HEK293 (cell line): Measurements from ENCODE around the gene RFPL2.

Source experiments
- CTCF ChIA-PET: fragments of 350-600 bp; formaldehyde crosslinking; extraction: SDS; loops from one replicate; lab custom pipeline; 2021; ENCODE audit warnings: antibody characterized with exemption; lab: Yijun Ruan, JAX
- POLR2A ChIA-PET: fragments of 300-600 bp; formaldehyde crosslinking; extraction: SDS; loops from one replicate; lab custom pipeline; 2020; ENCODE audit warnings: antibody characterized with exemption, inconsistent platforms; lab: Yijun Ruan, JAX
- H3K27ac ChIP-seq: fragments of 200-500 bp; sonication (Bioruptor generic); 2 replicates; pipeline ENCODE4 v1.5.1; 2014; ENCODE audit warnings: low read depth, low read length, control low read depth, inconsistent platforms; ENCODE audit errors: extremely low read depth
- H3K36me3 ChIP-seq, 2 experiments: fragments of 200-500 bp in 1 of 2; sonication (Bioruptor generic) in 1 of 2; 1 replicate in 1 of 2; 2 replicates in 1 of 2; pipeline ENCODE4 v1.5.1; 2014 to 2017; ENCODE audit warnings: inconsistent platforms in 2 of 2, low read length in 2 of 2; ENCODE audit not compliant: control insufficient read depth in 2 of 2, insufficient read depth in 1 of 2
- H3K4me1 ChIP-seq: fragments of 200-500 bp; sonication (Bioruptor generic); 2 replicates; pipeline ENCODE4 v1.5.1; 2014; ENCODE audit warnings: mild to moderate bottlenecking, low read length, inconsistent platforms; ENCODE audit not compliant: control insufficient read depth, insufficient read depth
- H3K4me3 ChIP-seq: 2 replicates; pipeline ENCODE4 v1.5.1; 2011; ENCODE audit warnings: low read depth, mild to moderate bottlenecking, control low read depth, low read length, moderate library complexity
- H3K9me3 ChIP-seq: fragments of 200-500 bp; sonication (Bioruptor generic); 2 replicates; pipeline ENCODE4 v1.5.1; 2014; ENCODE audit warnings: low read depth, low read length, inconsistent platforms; ENCODE audit not compliant: control insufficient read depth, insufficient read depth
- EGR2 ChIP-seq: fragments of 450-650 bp; formaldehyde crosslinking; IDR thresholded peaks from 2 replicates; pipeline ENCODE4 v1.5.1; 2016; ENCODE audit warnings: low read depth, missing biosample characterization, missing genetic modification characterization
- HIC1 ChIP-seq: fragments of 450-650 bp; formaldehyde crosslinking; IDR thresholded peaks from 2 replicates; pipeline ENCODE4 v1.5.1; 2016; ENCODE audit warnings: missing biosample characterization, missing genetic modification characterization
- KLF10 ChIP-seq: fragments of 450-650 bp; IDR thresholded peaks from 2 replicates; pipeline ENCODE4 v1.5.1; 2018; ENCODE audit warnings: missing biosample characterization, mild to moderate bottlenecking, missing genetic modification characterization
- MYNN ChIP-seq: fragments of 450-650 bp; formaldehyde crosslinking; IDR thresholded peaks from 2 replicates; pipeline ENCODE4 v1.5.1; 2016; ENCODE audit warnings: missing biosample characterization, missing genetic modification characterization, borderline replicate concordance
- OVOL3 ChIP-seq: fragments of 450-650 bp; formaldehyde crosslinking; IDR thresholded peaks from 2 replicates; pipeline ENCODE4 v1.5.1; 2016; ENCODE audit warnings: missing biosample characterization, missing genetic modification characterization
- SCRT2 ChIP-seq: fragments of 450-650 bp; formaldehyde crosslinking; IDR thresholded peaks from 2 replicates; pipeline ENCODE4 v1.5.1; 2016; ENCODE audit warnings: missing biosample characterization, missing genetic modification characterization
- SP7 ChIP-seq: fragments of 450-650 bp; formaldehyde crosslinking; IDR thresholded peaks from 2 replicates; pipeline ENCODE4 v1.5.1; 2016; ENCODE audit warnings: missing biosample characterization, missing genetic modification characterization
- ZBTB11 ChIP-seq: fragments of 450-650 bp; formaldehyde crosslinking; conservative IDR thresholded peaks from 2 replicates; pipeline ENCODE4 v1.5.1; 2016; ENCODE audit warnings: low read depth, missing biosample characterization, missing genetic modification characterization
- ZBTB7A ChIP-seq: fragments of 450-650 bp; formaldehyde crosslinking; IDR thresholded peaks from 2 replicates; pipeline ENCODE4 v1.5.1; 2016; ENCODE audit warnings: low read depth, missing biosample characterization, missing genetic modification characterization
- ZFP69B ChIP-seq: fragments of 450-650 bp; formaldehyde crosslinking; IDR thresholded peaks from 2 replicates; pipeline ENCODE4 v1.5.1; 2016; ENCODE audit warnings: missing biosample characterization, missing genetic modification characterization
- ZNF121 ChIP-seq: fragments of 450-650 bp; formaldehyde crosslinking; IDR thresholded peaks from 2 replicates; pipeline ENCODE4 v1.5.1; 2016; ENCODE audit warnings: missing biosample characterization, missing genetic modification characterization
- ZNF132 ChIP-seq: fragments of 450-650 bp; formaldehyde crosslinking; IDR thresholded peaks from 2 replicates; pipeline ENCODE4 v1.5.1; 2017; ENCODE audit warnings: missing biosample characterization, missing genetic modification characterization, borderline replicate concordance
- ZNF157 ChIP-seq: fragments of 450-650 bp; formaldehyde crosslinking; IDR thresholded peaks from 2 replicates; pipeline ENCODE4 v1.5.1; 2016; ENCODE audit warnings: missing biosample characterization, missing genetic modification characterization
- ZNF16 ChIP-seq: fragments of 450-650 bp; formaldehyde crosslinking; IDR thresholded peaks from 2 replicates; pipeline ENCODE4 v1.5.1; 2016; ENCODE audit warnings: low read depth, missing biosample characterization, missing genetic modification characterization
- ZNF19 ChIP-seq: fragments of 450-650 bp; formaldehyde crosslinking; IDR thresholded peaks from 2 replicates; pipeline ENCODE4; 2016; ENCODE audit warnings: missing biosample characterization, missing genetic modification characterization, low read depth
- ZNF274 ChIP-seq, 2 experiments: fragments of 200-500 bp in 1 of 2; fragments of 450-650 bp in 1 of 2; sonication (Bioruptor generic) in 1 of 2; formaldehyde crosslinking in 1 of 2; IDR thresholded peaks; 2 replicates each; pipeline versions ENCODE4 v1.5.1 to v1.6.1; 2014 to 2016; ENCODE audit warnings: borderline replicate concordance in 1 of 2, inconsistent platforms in 1 of 2, low read length in 1 of 2, missing biosample characterization in 1 of 2, missing genetic modification characterization in 1 of 2
- ZNF394 ChIP-seq: fragments of 450-650 bp; formaldehyde crosslinking; IDR thresholded peaks from 2 replicates; pipeline ENCODE4 v1.5.1; 2016; ENCODE audit warnings: missing biosample characterization, missing genetic modification characterization, mild to moderate bottlenecking, moderate library complexity, borderline replicate concordance
- ZNF416 ChIP-seq: fragments of 450-650 bp; formaldehyde crosslinking; IDR thresholded peaks from 2 replicates; pipeline ENCODE4 v1.5.1; 2016; ENCODE audit warnings: missing biosample characterization, missing genetic modification characterization
- ZNF626 ChIP-seq: fragments of 450-650 bp; sonication (Bioruptor Pico); formaldehyde crosslinking; IDR thresholded peaks from 2 replicates; pipeline ENCODE4 v1.5.1; 2018; ENCODE audit warnings: missing biosample characterization, missing genetic modification characterization, inconsistent platforms
- ZNF704 ChIP-seq: fragments of 450-650 bp; formaldehyde crosslinking; IDR thresholded peaks from 2 replicates; pipeline ENCODE4 v1.5.1; 2016; ENCODE audit warnings: missing biosample characterization, missing genetic modification characterization

RFPL2 gene

GRCh38 chr22:32216911-32217310, 12.0 kb upstream of the RFPL2 start:
- no peaks in the 10 kb centered on the region for H3K4me1 ChIP-seq
- H3K36me3 ChIP-seq: no peaks in the 10 kb centered on the region
- no peak overlapping the region for H3K27ac ChIP-seq
- ChIA-PET CTCF (interaction anchor here (0.7 to 1.2 kb wide), 2 partner anchors 10 to 12 kb away, joined by 3 to 6 read pairs; partner anchors contain the start of gene RFPL2), POLR2A (no interaction called here)
- no peaks in the 10 kb centered on the region for H3K9me3 ChIP-seq
- no peak overlapping the region for H3K4me3 ChIP-seq
- TF ChIP-seq OVOL3 (tag by site-specific recombination): no peak
- peak; percentile 5; the same call in 1 of the 2 replicates for TF ChIP-seq EGR2 (tag by site-specific recombination)

GRCh38 chr22:32211011-32211410, 6.1 kb upstream of the RFPL2 start:
- ChIA-PET CTCF (interaction anchor here (0.5 to 1.7 kb wide), 3 partner anchors 11 to 234 kb away, joined by 3 to 4 read pairs (median 3); no protein-coding TSS in a partner anchor), POLR2A (no interaction called here)
- H3K4me3 ChIP-seq: no peak overlapping the region
- H3K4me1 ChIP-seq: no peaks in the 10 kb centered on the region
- no peaks in the 10 kb centered on the region for H3K9me3 ChIP-seq
- TF ChIP-seq OVOL3 (tag by site-specific recombination) (no peak), ZFP69B (no peak), ZNF394 (tag by site-specific recombination) (no peak), ZNF274 (IDR thresholded peaks at IDR 0.05; ENCODE audit: low read length) (no peak), ZNF274 (tag by site-specific recombination; IDR thresholded peaks at IDR 0.05; ENCODE audit: borderline replicate concordance) (no peak)
- H3K27ac ChIP-seq: no peak overlapping the region
- H3K36me3 ChIP-seq: peaks cover 0 to 22% of the 10 kb centered on the region in 2 experiments; a peak in 1 of 3 replicates

- POLR2A ChIA-PET: no interaction called here
- no peak for TF ChIP-seq ZBTB7A (tag by site-specific recombination)
- H3K36me3 ChIP-seq: peaks cover 0 to 22% of the 10 kb centered on the region in 2 experiments; a peak in 1 of 3 replicates
- CTCF ChIA-PET: interaction anchor here (0.9 to 1.7 kb wide), 3 partner anchors 10 to 57 kb away, joined by 3 to 4 read pairs (median 3); no protein-coding TSS in a partner anchor
- H3K27ac ChIP-seq: no peak overlapping the region
- no peak overlapping the region for H3K4me3 ChIP-seq
- 0 out of 2 replicates have a peak, but pooled peaks cover under 1% of the 10 kb centered on the region for H3K4me1 ChIP-seq
- no peaks in the 10 kb centered on the region for H3K9me3 ChIP-seq
Measured at GRCh38 chr22:32208681-32209080, 3.8 kb upstream of the RFPL2 start.

GRCh38 chr22:32207971-32208480, 3.2 kb upstream of the RFPL2 start:
- no peak overlapping the region for H3K4me3 ChIP-seq
- H3K9me3 ChIP-seq: no peaks in the 10 kb centered on the region
- H3K4me1 ChIP-seq: 0 out of 2 replicates have a peak, but pooled peaks cover 3% of the 10 kb centered on the region
- ChIA-PET POLR2A (no interaction called here), CTCF (interaction anchor here (0.6 to 1.7 kb wide), 7 partner anchors 10 to 506 kb away, joined by 3 to 6 read pairs (median 3); no protein-coding TSS in a partner anchor)
- peaks cover 0 to 22% of the 10 kb centered on the region in 2 experiments; a peak in 1 of 3 replicates for H3K36me3 ChIP-seq
- no peak overlapping the region for H3K27ac ChIP-seq
- TF ChIP-seq ZNF157 (tag by site-specific recombination) (no peak), ZNF16 (tag by site-specific recombination) (no peak), ZBTB11 (tag by site-specific recombination) (no peak), ZNF394 (tag by site-specific recombination) (no peak), MYNN (tag by site-specific recombination) (no peak), ZNF626 (tag by site-specific recombination) (no peak), ZNF704 (tag by site-specific recombination) (no peak), ZNF121 (tag by site-specific recombination) (no peak), SCRT2 (tag by site-specific recombination) (no peak), KLF10 (tag by site-specific recombination) (no peak), SP7 (tag by site-specific recombination) (no peak), HIC1 (tag by site-specific recombination) (no peak), ZNF132 (tag by site-specific recombination) (no peak), ZNF416 (tag by site-specific recombination) (no peak), ZNF19 (tag by site-specific recombination) (no peak)
